C4-2B (cell line): ENCODE data around the gene DEPDC7.

Source experiments
- H3K27ac ChIP-seq: fragments of 450-650 bp; 2 replicates; pipeline ENCODE4 v1.5.1; 2017
- ZFX ChIP-seq: fragments of 450-650 bp; IDR thresholded peaks from 2 replicates; pipeline ENCODE4 v1.6.1; 2017
- TF ChIP-seq, protein P1 (sequence below): fragments of 450-650 bp; conservative IDR thresholded peaks from 2 replicates; pipeline ENCODE4 v1.5.1; 2017; ENCODE audit warnings: mild to moderate bottlenecking

Gene DEPDC7

DNA sequence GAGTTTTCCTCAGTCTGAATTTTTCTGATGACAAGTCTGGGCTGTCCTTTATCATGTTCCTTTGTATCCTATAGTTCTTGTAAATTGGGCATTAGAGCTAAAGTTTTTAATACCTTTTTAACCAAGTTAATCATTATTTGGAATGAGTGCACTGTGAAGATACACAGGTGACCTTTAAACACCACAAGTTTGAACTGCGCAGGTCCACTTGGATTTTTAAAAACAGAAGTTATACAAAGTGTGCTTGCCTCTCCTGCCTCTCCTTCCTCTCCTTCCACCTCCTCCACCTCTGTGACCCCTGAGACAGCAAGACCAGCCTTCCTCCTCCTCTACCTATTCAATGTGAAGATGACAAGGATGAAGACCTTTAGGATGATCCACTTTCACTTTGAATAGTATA, 19.3 kb downstream of the DEPDC7 start:
- no peak overlapping the region for H3K27ac ChIP-seq
- TF ChIP-seq, protein P1, sequence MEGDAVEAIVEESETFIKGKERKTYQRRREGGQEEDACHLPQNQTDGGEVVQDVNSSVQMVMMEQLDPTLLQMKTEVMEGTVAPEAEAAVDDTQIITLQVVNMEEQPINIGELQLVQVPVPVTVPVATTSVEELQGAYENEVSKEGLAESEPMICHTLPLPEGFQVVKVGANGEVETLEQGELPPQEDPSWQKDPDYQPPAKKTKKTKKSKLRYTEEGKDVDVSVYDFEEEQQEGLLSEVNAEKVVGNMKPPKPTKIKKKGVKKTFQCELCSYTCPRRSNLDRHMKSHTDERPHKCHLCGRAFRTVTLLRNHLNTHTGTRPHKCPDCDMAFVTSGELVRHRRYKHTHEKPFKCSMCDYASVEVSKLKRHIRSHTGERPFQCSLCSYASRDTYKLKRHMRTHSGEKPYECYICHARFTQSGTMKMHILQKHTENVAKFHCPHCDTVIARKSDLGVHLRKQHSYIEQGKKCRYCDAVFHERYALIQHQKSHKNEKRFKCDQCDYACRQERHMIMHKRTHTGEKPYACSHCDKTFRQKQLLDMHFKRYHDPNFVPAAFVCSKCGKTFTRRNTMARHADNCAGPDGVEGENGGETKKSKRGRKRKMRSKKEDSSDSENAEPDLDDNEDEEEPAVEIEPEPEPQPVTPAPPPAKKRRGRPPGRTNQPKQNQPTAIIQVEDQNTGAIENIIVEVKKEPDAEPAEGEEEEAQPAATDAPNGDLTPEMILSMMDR: no peak
- TF ChIP-seq ZFX: no peak

GRCh38 chr11:33039274-33040032, 23.8 kb downstream of the DEPDC7 start, which contains the start of gene TCP11L1:
Gene TCP11L1, plus strand, starts transcription at chr11:33039572. Its CDS starts 4,202 bp downstream, at chr11:33043774.
- peak within 1 kb of the TSS; percentile 86 for H3K27ac ChIP-seq
- TF ChIP-seq, protein P1: no peak
- peak; percentile 82 for TF ChIP-seq ZFX

- TF ChIP-seq ZFX: peak; percentile 63
- TF ChIP-seq, protein P1: no peak
- peak overlapping the region; percentile 86 for H3K27ac ChIP-seq
Observed at GRCh38 chr11:33040033-33040861, 24.6 kb downstream of the DEPDC7 start.

- H3K27ac ChIP-seq: no peak overlapping the region
- no peak for TF ChIP-seq ZFX
- TF ChIP-seq, protein P1: no peak
Observed at GRCh38 chr11:33040862-33041453, 25.3 kb downstream of the DEPDC7 start.

DNA sequence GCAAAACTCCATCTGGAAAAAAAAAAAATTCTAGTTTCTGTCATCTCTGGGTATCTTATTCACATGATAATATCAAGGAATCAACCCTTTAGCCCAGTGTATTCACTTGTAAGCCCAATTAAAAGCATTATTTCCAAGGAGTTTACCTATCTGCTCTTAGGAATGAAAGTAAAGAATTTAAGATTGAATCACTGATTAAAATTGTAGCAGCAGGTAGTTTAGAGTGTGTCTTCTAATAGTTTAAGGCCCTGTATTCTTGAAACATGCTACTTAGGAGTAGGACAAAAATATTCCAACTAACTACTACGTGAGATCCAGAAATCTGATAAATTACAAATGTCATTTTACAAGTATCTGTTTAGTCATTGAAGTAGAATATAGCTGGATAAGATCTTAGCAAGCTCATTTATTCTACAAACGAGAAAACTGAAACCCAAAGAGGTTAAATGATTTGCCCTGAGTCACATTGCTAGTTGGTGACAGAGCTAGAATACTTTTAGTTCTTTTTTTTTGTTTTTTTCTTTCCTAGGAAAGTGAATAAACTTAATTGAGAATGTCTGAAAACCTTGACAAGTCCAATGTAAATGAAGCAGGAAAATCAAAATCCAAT, 27.6 kb downstream of the DEPDC7 start:
- no peak for TF ChIP-seq ZFX
- TF ChIP-seq, protein P1: no peak
- no peak overlapping the region for H3K27ac ChIP-seq

- TF ChIP-seq ZFX: no peak
- TF ChIP-seq, protein P1: no peak
Observed at GRCh38 chr11:33044285-33044756, 28.6 kb downstream of the DEPDC7 start.

More at GRCh38 chr11:33044285-33044756, 28.6 kb downstream of the DEPDC7 start:
- H3K27ac ChIP-seq: no peak overlapping the region
